ENCODE data around the gene SUCLG2.
"Not testable (repeated sequence)": the region's sequence is repeated elsewhere in the genome, so short reads cannot be mapped to it uniquely, and the experiment has no call there.

Gene SUCLG2

GRCh38 chr3:67557848-67558355, 96.5 kb downstream of the SUCLG2 start:
- DNase-seq, result no peak

- DNase-seq, result no peak
These were observed 102.9 kb downstream of the SUCLG2 start for GRCh38 chr3:67551361-67552016.

GRCh38 chr3:67550541-67550940, 103.9 kb downstream of the SUCLG2 start:
- no peak for DNase-seq

GRCh38 chr3:67542502-67543250, 111.7 kb downstream of the SUCLG2 start:
- not testable (repeated sequence) for DNase-seq

GRCh38 chr3:67540198-67540894, 114.1 kb downstream of the SUCLG2 start:
- DNase-seq, result no peak

- DNase-seq, result not testable (repeated sequence)
These were observed 117.2 kb downstream of the SUCLG2 start for GRCh38 chr3:67537203-67537602.

- DNase-seq, result no peak
These were observed 119.4 kb downstream of the SUCLG2 start for GRCh38 chr3:67535006-67535405.

- no peak for DNase-seq
These were observed 119.8 kb downstream of the SUCLG2 start for GRCh38 chr3:67534594-67534993.

GRCh38 chr3:67531181-67532101, 123.0 kb downstream of the SUCLG2 start:
- DNase-seq, result no peak

- no peak for DNase-seq
These were observed 124.5 kb downstream of the SUCLG2 start for GRCh38 chr3:67529915-67530314.

GRCh38 chr3:67529337-67529736, 125.1 kb downstream of the SUCLG2 start:
- no peak for DNase-seq

- no peak for DNase-seq
These were observed 128.2 kb downstream of the SUCLG2 start for GRCh38 chr3:67526246-67526645.

GRCh38 chr3:67524046-67524445, 130.4 kb downstream of the SUCLG2 start:
- no peak for DNase-seq

GRCh38 chr3:67522081-67522480, 132.3 kb downstream of the SUCLG2 start:
- DNase-seq, result no peak

- DNase-seq, result no peak
These were observed 133.3 kb downstream of the SUCLG2 start for GRCh38 chr3:67521053-67521646.

- no peak for DNase-seq
These were observed 136.2 kb downstream of the SUCLG2 start for GRCh38 chr3:67518236-67518635.

GRCh38 chr3:67517781-67518180, 136.6 kb downstream of the SUCLG2 start:
- no peak for DNase-seq

- no peak for DNase-seq
These were observed 137.9 kb downstream of the SUCLG2 start for GRCh38 chr3:67516496-67516895.

GRCh38 chr3:67515778-67516177, 138.6 kb downstream of the SUCLG2 start:
- DNase-seq, result no peak

GRCh38 chr3:67509471-67510075, 144.8 kb downstream of the SUCLG2 start:
- no peak for DNase-seq

GRCh38 chr3:67507584-67507983, 146.8 kb downstream of the SUCLG2 start:
- no peak for DNase-seq

GRCh38 chr3:67500709-67501108, 153.7 kb downstream of the SUCLG2 start:
- no peak for DNase-seq

All from DMS79 treated with DMSO at 0.1 percent for 48 hours (cell line).